GM23248 (cell line): ENCODE measurements around the gene MINDY2.
"Not testable (repeated sequence)": the region's sequence is repeated elsewhere in the genome, so short reads cannot be mapped to it uniquely, and the experiment has no call there.

Experiments used
- EZH2 ChIP-seq: fragments of 200-600 bp; sonication (generic); IDR thresholded peaks from 2 replicates; pipeline ENCODE4 v1.6.1; 2018; ENCODE audit warnings: antibody characterized with exemption, mild to moderate bottlenecking; ENCODE audit not compliant: insufficient read depth, poor library complexity, severe bottlenecking
- EZH2phosphoT487 ChIP-seq: fragments of 200-600 bp; sonication (generic); IDR thresholded peaks from 2 replicates; pipeline ENCODE4 v1.6.1; 2018; ENCODE audit warnings: antibody characterized with exemption, moderate library complexity, mild to moderate bottlenecking, low read depth; ENCODE audit not compliant: insufficient read depth

- TF ChIP-seq EZH2, EZH2phosphoT487: not testable (repeated sequence)
These were observed 85.5 kb downstream of the MINDY2 start for GRCh38 chr15:58856621-58857020.
